ENCODE measurements around the gene SUMO2.
"Not testable (repeated sequence)": the region's sequence is repeated elsewhere in the genome, so short reads cannot be mapped to it uniquely, and the experiment has no call there.

The SUMO2 gene

GRCh38 chr17:75144816-75145512, 37.8 kb downstream of the SUMO2 start:
- FAIRE-seq = no peak

GRCh38 chr17:75142236-75142971, 40.4 kb downstream of the SUMO2 start:
- DNase-seq (ENCODE audit: low spot score) (no peak), FAIRE-seq (no peak)

More at GRCh38 chr17:75144816-75145512, 37.8 kb downstream of the SUMO2 start:
- DNase-seq (ENCODE audit: low spot score) = no peak

- DNase-seq (ENCODE audit: low spot score) (no peak), FAIRE-seq (no peak)
Measured at GRCh38 chr17:75138519-75138918, 44.2 kb downstream of the SUMO2 start.

GRCh38 chr17:75137762-75138161, 45.0 kb downstream of the SUMO2 start:
- not testable (repeated sequence) for FAIRE-seq; DNase-seq (ENCODE audit: low spot score)

GRCh38 chr17:75135946-75136345, 46.8 kb downstream of the SUMO2 start:
- no peak for DNase-seq (ENCODE audit: low spot score)
- no peak for FAIRE-seq

GRCh38 chr17:75135452-75135851, 47.3 kb downstream of the SUMO2 start:
- FAIRE-seq (no peak), DNase-seq (ENCODE audit: low spot score) (no peak)

GRCh38 chr17:75133607-75134347, 49.0 kb downstream of the SUMO2 start:
- not testable (repeated sequence) for FAIRE-seq; DNase-seq (ENCODE audit: low spot score)

- FAIRE-seq (no peak), DNase-seq (ENCODE audit: low spot score) (no peak)
Measured at GRCh38 chr17:75133001-75133400, 49.8 kb downstream of the SUMO2 start.

GRCh38 chr17:75132018-75133000, 50.5 kb downstream of the SUMO2 start:
- DNase-seq (ENCODE audit: low spot score); FAIRE-seq: not testable (repeated sequence)

- DNase-seq (ENCODE audit: low spot score) = peak; percentile 94
- FAIRE-seq = peak; percentile 50
Measured at GRCh38 chr17:75131278-75132017, 51.3 kb downstream of the SUMO2 start, which contains the start of gene NT5C. Gene NT5C (minus strand): TSS chr17:75131742. CDS start chr17:75131707, 35 bp downstream.

GRCh38 chr17:75130632-75131277, 52.0 kb downstream of the SUMO2 start:
- FAIRE-seq (peak; percentile 17), DNase-seq (ENCODE audit: low spot score) (peak; percentile 79)

- DNase-seq (ENCODE audit: low spot score) (no peak), FAIRE-seq (no peak)
Measured at GRCh38 chr17:75130059-75130631, 52.6 kb downstream of the SUMO2 start.

- no peak for FAIRE-seq
- DNase-seq (ENCODE audit: low spot score) = no peak
Measured at GRCh38 chr17:75129576-75129975, 53.2 kb downstream of the SUMO2 start.

GRCh38 chr17:75128694-75129505, 53.9 kb downstream of the SUMO2 start:
- FAIRE-seq = no peak
- DNase-seq (ENCODE audit: low spot score) = no peak

- not testable (repeated sequence) for FAIRE-seq; DNase-seq (ENCODE audit: low spot score)
Measured at GRCh38 chr17:75127936-75128335, 54.8 kb downstream of the SUMO2 start.

GRCh38 chr17:75126954-75127353, 55.8 kb downstream of the SUMO2 start:
- FAIRE-seq (no peak), DNase-seq (ENCODE audit: low spot score) (no peak)

GRCh38 chr17:75125984-75126383, 56.8 kb downstream of the SUMO2 start:
- DNase-seq (ENCODE audit: low spot score) (no peak), FAIRE-seq (peak; percentile 63)

GRCh38 chr17:75124819-75125162, 58.0 kb downstream of the SUMO2 start:
- no peak for DNase-seq (ENCODE audit: low spot score)
- FAIRE-seq = no peak

Measured in urothelium cell line (cell line).